ENCODE results near the gene AMBRA1.
A peak's percentile ranks its signal among the peaks of the same experiment; 100 is the strongest.

AMBRA1 gene

DNA sequence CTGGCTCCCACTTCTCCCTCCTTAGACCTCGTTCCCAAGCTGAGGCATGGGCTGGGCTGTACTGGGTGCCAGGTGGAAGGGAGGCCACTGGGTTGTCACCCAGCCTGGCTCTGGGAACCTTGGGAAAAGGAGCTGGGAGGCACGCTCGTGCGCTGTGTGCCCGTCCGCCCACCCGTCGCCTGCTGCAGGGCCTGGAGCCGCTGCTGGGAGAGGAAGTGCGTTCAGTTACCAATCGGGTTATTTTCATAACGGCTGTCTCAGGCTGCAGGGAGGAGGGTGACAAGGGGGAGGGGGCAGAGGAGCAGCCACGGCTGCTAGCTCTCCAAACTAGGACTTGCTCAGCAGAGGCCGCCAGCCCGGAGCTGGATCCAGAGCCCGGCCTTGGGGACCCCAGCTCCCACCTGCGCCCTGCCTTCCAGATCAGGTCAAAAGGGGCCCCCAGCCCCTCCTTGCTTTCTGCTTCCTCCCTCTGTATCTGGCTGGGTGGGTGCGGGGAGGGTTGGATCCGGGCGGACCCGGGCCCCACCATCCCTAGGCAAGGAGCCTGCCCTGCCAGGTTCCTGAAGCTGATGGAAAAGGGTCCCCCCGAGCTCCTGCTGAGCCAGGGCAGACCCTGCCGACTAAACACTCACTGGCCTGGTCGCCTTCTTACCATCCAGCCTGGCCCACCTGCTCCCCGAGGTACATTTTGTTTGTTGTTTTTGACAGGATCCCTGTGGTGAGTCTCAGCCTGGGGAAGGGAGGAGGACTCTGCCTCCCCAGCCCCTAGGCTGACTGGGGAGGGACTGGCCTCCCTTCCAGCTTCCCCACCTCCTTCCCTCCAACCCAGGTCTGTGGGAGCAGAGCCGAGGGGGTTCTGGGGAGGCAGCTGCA lies 232.3 kb downstream of the AMBRA1 start:
- Mint-ChIP-seq H3K27me3 (ENCODE audit: low read depth, poor library complexity) (peaks cover 4% of the 10 kb centered on the region), H3K27ac (peak overlapping the region; percentile 67), H3K4me3 (peak overlapping the region; percentile 65), H3K9me3 (no peaks in the 10 kb centered on the region), H3K36me3 (ENCODE audit: low read depth) (no peaks in the 10 kb centered on the region), H3K4me1 (peaks cover 66% of the 10 kb centered on the region)
- DNase-seq: peak; percentile 42
- TF ChIP-seq CTCF (IDR thresholded peaks at IDR 0.05): no peak

- H3K27me3 Mint-ChIP-seq (ENCODE audit: low read depth, poor library complexity): peaks cover 6% of the 10 kb centered on the region
- H3K4me3 Mint-ChIP-seq: peak overlapping the region; percentile 44
- peaks cover 69% of the 10 kb centered on the region for H3K4me1 Mint-ChIP-seq
- no peak for DNase-seq
- no peaks in the 10 kb centered on the region for H3K9me3 Mint-ChIP-seq
- no peaks in the 10 kb centered on the region for H3K36me3 Mint-ChIP-seq (ENCODE audit: low read depth)
- TF ChIP-seq CTCF (IDR thresholded peaks at IDR 0.05): no peak
- H3K27ac Mint-ChIP-seq: peak overlapping the region; percentile 67
Measured at GRCh38 chr11:46360878-46361277, 232.9 kb downstream of the AMBRA1 start.

- Mint-ChIP-seq H3K4me1 (peaks cover 66% of the 10 kb centered on the region), H3K27ac (no peak overlapping the region), H3K9me3 (no peaks in the 10 kb centered on the region), H3K27me3 (ENCODE audit: low read depth, poor library complexity) (peaks cover 3% of the 10 kb centered on the region), H3K4me3 (no peak overlapping the region), H3K36me3 (ENCODE audit: low read depth) (no peaks in the 10 kb centered on the region)
- TF ChIP-seq CTCF (IDR thresholded peaks at IDR 0.05): no peak
- no peak for DNase-seq
Measured at GRCh38 chr11:46359953-46360352, 233.9 kb downstream of the AMBRA1 start.

DNA sequence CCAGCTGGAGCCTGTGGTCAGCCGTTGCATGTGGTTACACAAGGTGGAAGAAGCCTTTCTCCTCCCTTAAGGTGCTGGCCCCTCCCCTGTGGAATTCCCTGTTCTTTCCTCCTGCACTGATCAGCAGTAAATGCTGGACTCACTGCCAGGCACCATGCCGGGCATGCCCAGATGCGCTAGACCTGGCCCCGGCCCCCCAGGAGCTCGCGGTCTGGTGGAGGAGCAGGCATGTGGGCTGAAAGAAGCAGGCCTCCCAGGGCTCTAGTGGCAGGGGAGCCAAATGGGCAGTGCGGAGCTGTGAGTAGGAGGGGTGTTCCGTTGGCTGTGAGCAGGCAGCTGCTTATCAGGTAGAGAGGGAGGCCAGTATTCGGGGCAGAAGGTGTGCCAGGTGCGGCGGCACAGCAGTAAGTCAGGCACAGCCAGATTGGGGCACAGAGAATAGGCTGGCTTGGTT lies 236.3 kb downstream of the AMBRA1 start:
- peaks cover 65% of the 10 kb centered on the region for H3K4me1 Mint-ChIP-seq
- H3K27me3 Mint-ChIP-seq (ENCODE audit: low read depth, poor library complexity): peaks cover 2% of the 10 kb centered on the region
- no peak for TF ChIP-seq CTCF (IDR thresholded peaks at IDR 0.05)
- no peak for DNase-seq
- H3K4me3 Mint-ChIP-seq: no peak overlapping the region
- no peaks in the 10 kb centered on the region for H3K9me3 Mint-ChIP-seq
- no peaks in the 10 kb centered on the region for H3K36me3 Mint-ChIP-seq (ENCODE audit: low read depth)
- peak overlapping the region; percentile 43 for H3K27ac Mint-ChIP-seq

DNA sequence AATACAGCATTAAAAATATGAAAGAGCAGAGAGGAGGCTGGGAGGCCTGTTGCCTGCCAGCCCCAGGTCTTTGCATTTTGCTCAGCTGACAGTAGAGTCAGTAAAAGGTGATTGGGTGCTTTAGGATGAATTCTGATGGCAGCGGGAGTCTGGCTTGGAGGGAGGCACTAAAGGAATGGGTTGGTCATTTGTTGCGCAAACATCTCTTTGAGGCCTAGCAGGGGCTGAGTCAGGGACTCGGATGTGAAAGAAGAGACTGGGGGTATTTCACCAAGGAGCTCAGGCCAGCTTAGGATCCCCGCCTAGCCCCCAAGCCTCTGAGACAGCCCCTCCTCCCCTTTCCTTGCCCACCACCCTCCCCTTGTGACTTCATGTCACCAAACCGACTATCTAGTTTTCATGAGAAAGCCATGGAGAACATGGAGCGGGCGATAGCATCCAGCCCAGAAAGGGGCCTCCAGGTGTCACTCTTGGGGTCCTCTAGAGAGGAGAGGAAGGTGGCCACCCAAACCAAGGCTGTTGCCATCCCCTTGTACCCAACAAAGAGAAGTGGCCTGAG lies 236.8 kb downstream of the AMBRA1 start:
- peak overlapping the region; percentile 16 for H3K4me3 Mint-ChIP-seq
- TF ChIP-seq CTCF (IDR thresholded peaks at IDR 0.05): no peak
- peaks cover 63% of the 10 kb centered on the region for H3K4me1 Mint-ChIP-seq
- H3K27me3 Mint-ChIP-seq (ENCODE audit: low read depth, poor library complexity): peaks cover 2% of the 10 kb centered on the region
- H3K27ac Mint-ChIP-seq: peak overlapping the region; percentile 81
- H3K9me3 Mint-ChIP-seq: no peaks in the 10 kb centered on the region
- DNase-seq: no peak
- no peaks in the 10 kb centered on the region for H3K36me3 Mint-ChIP-seq (ENCODE audit: low read depth)

All from nephron progenitor cell (in vitro differentiated cells).